ENCODE results near the gene RTL10.

The RTL10 gene

DNA sequence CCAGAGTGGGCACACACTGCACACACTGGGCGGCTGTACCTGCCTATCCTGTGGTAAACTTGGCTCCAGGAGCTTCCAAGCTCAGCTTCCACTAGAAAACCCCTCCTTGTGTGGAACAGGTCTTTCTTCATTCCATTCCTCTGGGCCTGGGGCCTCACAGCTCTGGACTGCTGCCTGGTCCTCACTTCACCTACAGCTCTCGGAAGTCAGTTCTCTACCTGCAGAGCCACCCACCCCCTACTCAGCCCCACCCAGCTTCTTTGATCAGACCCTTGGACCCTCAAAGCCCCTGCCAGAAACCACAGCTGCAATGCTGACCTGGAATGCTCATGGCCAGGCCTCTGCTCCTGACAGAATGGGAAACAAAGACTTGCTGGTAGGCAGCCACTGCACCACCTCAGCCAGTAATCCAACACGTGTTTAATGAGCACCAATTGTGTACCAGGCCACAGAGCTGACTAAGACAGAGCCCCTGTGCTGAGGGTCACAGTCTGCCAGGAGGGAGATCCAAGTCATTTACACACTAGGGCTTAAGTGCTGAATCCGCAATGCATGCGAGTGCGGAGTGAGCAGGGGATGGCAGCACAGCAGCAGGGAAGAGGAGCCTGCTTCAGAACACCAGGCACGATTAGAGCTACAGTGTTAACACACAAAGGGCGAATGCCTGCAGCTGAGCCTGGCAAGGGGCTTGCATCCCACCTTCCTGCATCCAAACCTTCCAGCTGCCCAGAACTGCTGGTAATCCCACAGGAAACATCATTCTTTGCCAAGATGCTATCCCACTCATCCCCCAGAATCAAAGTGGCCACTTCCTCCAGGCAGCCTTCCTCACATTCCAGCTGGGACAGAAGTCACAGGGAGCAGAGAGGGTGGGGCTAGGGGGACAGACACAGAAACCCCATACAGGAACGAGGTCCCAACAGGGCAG, 4.6 kb downstream of the RTL10 start:
- Mint-ChIP-seq H3K27ac (peak overlapping the region; percentile 69), H3K4me3 (no peak overlapping the region), H3K27me3 (no peaks in the 10 kb centered on the region), H3K4me1 (ENCODE audit: low read depth) (peaks cover 56% of the 10 kb centered on the region), H3K36me3 (ENCODE audit: low read depth) (peaks cover 79% of the 10 kb centered on the region), H3K9me3 (no peaks in the 10 kb centered on the region)
- no peak for DNase-seq

DNA sequence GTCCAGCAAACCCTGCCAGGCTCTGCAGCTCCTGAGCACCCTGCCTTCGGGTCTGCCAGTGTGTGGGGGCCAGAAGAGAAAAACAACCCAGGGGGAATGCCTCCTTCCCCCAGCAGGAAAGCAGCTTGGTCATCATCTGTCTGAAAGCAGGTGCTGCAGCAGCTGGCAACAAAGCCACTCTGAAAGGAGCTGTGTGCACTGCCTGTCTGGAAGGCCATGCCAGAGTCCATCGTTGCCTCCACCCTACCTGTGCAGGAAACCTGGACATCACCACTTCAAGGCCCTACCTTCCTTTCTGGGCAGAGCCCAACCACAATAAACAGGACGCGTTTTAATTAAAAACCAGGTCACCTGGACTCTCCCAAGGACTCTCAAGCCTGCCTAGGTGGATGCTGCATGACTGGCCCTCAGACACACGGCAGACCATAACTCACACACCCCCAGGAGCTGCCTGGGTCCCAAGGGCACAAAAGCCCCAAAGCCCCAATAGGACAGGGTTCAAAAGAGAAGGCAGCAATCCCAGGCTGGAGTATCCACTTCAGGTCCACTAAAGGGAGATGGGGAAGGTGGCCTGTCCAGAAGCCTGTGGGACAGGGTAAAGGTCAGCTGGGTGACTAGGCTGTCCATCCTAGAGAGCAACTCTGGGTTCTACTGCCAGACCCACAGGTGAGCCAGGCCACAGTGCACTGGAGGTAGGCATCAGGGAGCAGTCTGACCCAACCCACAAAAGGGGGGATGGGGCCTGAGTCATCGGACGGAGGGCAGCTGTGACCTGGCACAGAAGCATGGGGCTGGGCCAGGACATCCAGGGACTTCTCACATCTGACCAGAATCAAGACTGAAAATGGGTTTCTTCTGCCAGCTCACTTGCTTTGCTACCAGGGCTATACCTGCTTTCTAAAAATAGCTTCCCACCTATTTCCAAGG, 6.1 kb downstream of the RTL10 start:
- H3K36me3 Mint-ChIP-seq (ENCODE audit: low read depth): peaks cover 72% of the 10 kb centered on the region
- H3K27me3 Mint-ChIP-seq: no peaks in the 10 kb centered on the region
- DNase-seq: no peak
- H3K4me1 Mint-ChIP-seq (ENCODE audit: low read depth): peaks cover 60% of the 10 kb centered on the region
- no peak overlapping the region for H3K4me3 Mint-ChIP-seq
- peak overlapping the region; percentile 44 for H3K27ac Mint-ChIP-seq
- H3K9me3 Mint-ChIP-seq: no peaks in the 10 kb centered on the region

DNA sequence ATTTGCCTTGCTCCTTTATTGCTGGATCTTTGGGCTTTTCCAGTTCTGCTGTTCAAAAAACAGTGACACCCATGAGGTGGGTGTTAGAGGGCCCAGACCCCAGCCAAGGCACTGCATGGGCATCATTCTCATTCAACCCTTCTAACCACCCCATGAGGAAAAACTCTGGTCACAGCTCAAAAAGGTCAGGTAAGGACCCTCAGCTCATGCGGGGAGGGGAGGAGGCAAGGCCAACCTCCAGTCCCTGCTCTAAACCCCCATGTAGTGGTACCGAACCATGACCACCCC, 7.4 kb downstream of the RTL10 start:
- H3K27ac Mint-ChIP-seq: no peak overlapping the region
- H3K36me3 Mint-ChIP-seq (ENCODE audit: low read depth): peaks cover 59% of the 10 kb centered on the region
- no peaks in the 10 kb centered on the region for H3K9me3 Mint-ChIP-seq
- no peaks in the 10 kb centered on the region for H3K27me3 Mint-ChIP-seq
- no peak for DNase-seq
- no peak overlapping the region for H3K4me3 Mint-ChIP-seq
- H3K4me1 Mint-ChIP-seq (ENCODE audit: low read depth): peaks cover 48% of the 10 kb centered on the region

DNA sequence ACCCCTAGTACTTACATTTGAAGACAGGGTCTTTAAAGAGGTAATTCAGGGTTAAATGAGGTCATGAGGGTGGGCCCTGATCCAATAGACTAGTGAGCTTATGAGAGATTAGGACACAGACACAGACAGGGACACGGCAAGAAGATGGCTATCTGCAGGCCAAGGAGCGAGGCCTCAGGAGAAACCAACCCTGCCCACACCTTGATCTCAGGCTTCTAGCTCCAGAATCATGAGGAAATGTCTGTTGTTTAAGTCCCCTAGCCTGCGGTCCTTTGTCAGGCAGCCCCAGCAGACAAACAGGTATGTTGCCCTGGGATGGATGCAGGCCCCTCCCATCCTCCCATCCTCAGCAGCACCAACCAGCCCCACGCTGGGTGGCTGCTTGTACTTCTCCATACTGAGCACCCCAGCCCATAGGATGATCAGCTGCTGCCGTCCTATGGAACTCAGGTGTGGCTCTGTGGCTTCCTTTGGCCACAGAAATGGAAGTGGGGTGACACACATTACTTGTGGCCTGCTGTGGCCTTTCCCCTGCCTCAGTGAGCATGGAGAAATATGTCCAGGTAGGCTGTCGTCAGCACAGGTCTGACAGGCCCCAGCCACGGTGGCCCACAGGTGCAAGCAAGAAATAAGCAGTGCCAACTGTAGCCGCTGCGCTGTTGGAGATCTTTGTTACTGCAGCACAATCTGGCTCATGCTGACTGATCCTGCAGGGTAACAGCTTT, 7.9 kb downstream of the RTL10 start:
- no peaks in the 10 kb centered on the region for H3K9me3 Mint-ChIP-seq
- no peak for DNase-seq
- H3K4me1 Mint-ChIP-seq (ENCODE audit: low read depth): peaks cover 44% of the 10 kb centered on the region
- peaks cover 54% of the 10 kb centered on the region for H3K36me3 Mint-ChIP-seq (ENCODE audit: low read depth)
- H3K4me3 Mint-ChIP-seq: no peak overlapping the region
- H3K27ac Mint-ChIP-seq: no peak overlapping the region
- H3K27me3 Mint-ChIP-seq: no peaks in the 10 kb centered on the region

DNA sequence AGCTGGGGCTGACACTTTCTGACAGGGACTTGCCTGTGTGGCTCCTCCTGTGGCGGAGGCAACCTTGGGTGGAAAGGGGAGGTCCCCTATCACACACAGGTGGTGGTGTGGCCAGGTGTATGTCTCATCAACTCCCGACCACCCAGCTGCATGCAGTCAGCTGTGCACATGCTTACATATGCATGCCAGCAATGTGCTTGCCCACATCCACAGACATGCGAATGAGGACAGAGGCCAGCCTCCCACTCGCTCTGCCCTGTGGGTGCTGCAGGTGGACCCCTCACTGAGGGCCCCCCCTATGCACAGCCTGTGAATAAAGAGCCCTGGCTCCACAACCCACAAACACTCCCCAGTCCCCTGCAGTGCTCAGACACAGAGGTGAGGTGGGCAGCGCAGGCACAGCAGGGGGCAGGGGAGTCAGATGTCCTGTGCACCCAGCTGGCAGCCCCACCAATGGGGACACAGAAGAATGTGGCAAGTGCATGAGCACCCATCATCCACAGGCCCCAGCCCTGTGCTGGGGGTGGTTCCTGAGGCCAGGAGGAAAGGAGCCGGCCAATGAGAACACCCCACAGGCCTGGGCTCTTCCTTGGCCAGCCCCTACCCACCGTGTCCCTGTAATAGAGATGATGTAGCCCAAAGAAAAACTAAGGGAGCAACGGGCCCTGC, 9.5 kb downstream of the RTL10 start:
- Mint-ChIP-seq H3K27me3 (no peaks in the 10 kb centered on the region), H3K9me3 (no peaks in the 10 kb centered on the region), H3K4me1 (ENCODE audit: low read depth) (peaks cover 32% of the 10 kb centered on the region), H3K36me3 (ENCODE audit: low read depth) (peaks cover 39% of the 10 kb centered on the region), H3K27ac (no peak overlapping the region), H3K4me3 (no peak overlapping the region)
- DNase-seq: no peak

DNA sequence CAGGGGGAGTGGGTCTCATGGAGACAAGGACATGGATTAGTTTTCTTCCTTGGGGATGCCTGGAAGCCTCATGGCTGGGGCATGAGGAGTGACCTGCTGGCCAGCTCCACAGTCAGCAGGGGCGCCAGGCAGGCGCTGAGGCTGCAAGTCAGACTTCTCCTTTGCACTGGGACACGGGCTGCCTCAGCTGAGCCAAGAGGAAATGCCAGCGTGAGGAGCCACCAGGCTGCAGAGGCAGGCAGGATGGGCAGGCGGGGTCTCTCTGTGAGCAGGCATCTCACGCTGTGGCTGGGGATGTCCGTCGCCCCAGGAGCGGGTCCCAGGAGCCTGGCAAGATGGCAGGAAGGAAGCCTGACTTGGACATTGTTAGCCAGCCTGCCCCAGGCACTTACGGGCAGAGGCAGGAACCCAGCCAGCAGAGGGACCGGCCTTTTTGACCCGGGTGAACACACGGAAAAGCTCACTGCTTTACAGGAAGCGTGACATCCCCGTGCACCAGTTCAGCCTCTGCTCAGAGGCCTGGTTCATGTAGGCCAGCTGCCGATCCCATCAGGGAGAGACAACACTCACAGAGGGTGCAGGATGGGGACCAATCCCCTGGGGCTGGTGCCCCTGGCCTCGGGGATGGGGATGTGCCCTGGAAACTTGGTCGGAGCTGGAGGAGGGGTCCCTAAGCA, 10.2 kb downstream of the RTL10 start:
- no peaks in the 10 kb centered on the region for H3K9me3 Mint-ChIP-seq
- DNase-seq: peak; percentile 35
- no peak overlapping the region for H3K4me3 Mint-ChIP-seq
- H3K27ac Mint-ChIP-seq: peak overlapping the region; percentile 71
- H3K27me3 Mint-ChIP-seq: no peaks in the 10 kb centered on the region
- peaks cover 35% of the 10 kb centered on the region for H3K36me3 Mint-ChIP-seq (ENCODE audit: low read depth)
- peaks cover 25% of the 10 kb centered on the region for H3K4me1 Mint-ChIP-seq (ENCODE audit: low read depth)

DNA sequence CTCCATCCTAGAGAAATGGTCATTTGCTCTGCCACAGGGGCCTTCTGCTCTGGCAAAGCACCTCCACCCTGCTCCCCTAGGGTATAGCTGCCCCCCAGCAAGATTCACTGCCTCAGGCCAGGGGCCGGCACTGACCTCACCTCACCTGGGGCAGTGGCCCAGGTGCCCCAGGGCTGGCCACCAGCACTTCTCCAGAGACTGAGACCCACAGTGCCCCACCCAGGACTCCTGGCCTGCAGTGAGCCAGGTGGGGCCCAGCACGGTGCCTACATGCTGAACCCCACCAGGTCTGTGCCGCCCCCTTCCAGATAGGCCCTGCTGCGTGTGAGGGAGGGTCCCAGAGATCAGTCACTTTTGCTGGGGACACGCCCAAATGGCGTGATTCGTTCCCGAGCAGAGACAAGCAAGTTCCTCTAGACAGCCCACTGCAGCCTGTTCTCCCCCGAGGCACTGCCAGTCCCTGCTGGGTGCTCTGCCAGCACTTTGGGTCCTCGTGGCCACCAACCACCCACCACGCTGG, 10.8 kb downstream of the RTL10 start:
- Mint-ChIP-seq H3K27ac (no peak overlapping the region), H3K36me3 (ENCODE audit: low read depth) (peaks cover 32% of the 10 kb centered on the region), H3K4me1 (ENCODE audit: low read depth) (peaks cover 22% of the 10 kb centered on the region), H3K27me3 (no peaks in the 10 kb centered on the region), H3K4me3 (no peak overlapping the region), H3K9me3 (no peaks in the 10 kb centered on the region)
- peak; percentile 30 for DNase-seq

DNA sequence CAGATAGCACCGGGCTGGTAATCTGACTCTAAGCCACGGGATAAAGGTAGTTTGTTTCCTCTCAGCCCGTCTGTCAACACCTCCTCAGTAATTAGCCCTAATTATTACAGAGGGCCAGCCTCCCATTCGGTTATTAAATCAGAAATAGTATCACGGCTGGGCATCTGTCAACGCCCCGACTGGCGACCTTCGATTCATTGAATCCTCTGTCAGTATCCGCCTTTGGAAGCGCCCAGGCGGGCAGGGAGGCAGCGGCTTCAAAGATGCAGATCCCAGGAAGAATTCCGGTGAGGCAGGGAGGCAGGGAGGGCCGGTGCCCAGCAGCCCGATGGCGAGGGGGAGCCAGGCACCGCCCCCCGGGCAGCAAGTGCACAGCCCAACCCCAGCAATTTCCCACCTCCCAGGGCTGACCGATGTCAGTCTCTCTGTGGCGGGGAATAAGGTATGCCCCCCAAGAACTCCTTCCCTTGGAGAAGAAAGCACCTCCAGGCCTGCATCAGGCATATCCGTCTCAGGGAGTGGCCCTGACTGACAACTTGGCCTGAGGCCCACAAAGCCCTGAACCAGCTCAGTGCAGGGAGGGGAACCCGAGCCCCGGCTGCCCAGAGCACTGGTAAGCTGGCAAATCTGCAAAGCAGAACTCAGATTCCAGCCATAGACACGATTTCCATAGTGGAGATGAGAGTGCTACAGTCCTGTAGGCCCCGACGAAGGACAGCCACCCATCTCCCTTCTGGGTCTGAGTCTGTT, 11.4 kb downstream of the RTL10 start:
- H3K9me3 Mint-ChIP-seq: no peaks in the 10 kb centered on the region
- no peak overlapping the region for H3K4me3 Mint-ChIP-seq
- peaks cover 27% of the 10 kb centered on the region for H3K36me3 Mint-ChIP-seq (ENCODE audit: low read depth)
- H3K27me3 Mint-ChIP-seq: no peaks in the 10 kb centered on the region
- no peak overlapping the region for H3K27ac Mint-ChIP-seq
- H3K4me1 Mint-ChIP-seq (ENCODE audit: low read depth): peaks cover 18% of the 10 kb centered on the region
- no peak for DNase-seq

DNA sequence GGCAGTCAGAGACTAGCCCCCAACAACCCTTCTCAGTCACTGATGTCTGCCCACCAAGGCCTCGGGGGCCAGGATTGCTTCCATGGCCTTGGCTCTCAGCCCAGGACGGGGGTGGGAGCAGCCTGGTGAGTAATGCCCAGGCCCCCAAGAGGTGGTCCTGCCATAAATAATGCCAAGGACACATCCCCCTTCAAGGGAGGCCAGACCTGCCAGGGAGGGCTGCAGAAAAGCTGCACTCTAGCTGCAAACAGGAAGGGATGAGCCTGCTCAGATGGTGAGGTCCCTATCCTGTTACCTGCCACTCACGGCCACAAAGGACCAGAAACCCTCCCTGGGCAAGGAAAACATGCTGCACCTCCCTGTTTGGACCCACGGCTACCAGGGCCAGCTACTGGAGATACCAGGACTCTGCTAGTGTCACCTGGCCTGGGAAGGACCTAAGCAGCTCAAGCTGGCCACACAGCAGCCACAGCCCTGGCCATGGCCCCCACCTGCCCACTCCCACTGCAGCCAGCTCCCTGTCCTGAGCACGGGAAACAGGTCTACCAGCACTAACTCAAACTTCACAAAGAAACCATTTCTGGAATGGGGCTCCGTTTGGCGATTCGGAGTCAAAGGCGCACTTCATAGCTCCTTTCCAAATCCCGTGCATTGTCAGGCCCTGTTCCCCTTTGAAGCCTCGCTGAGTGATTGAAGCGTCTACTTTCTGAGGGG, 12.1 kb downstream of the RTL10 start:
- Mint-ChIP-seq H3K4me1 (ENCODE audit: low read depth) (peaks cover 19% of the 10 kb centered on the region), H3K36me3 (ENCODE audit: low read depth) (peaks cover 23% of the 10 kb centered on the region), H3K27me3 (no peaks in the 10 kb centered on the region), H3K27ac (no peak overlapping the region), H3K9me3 (no peaks in the 10 kb centered on the region), H3K4me3 (no peak overlapping the region)
- no peak for DNase-seq

DNA sequence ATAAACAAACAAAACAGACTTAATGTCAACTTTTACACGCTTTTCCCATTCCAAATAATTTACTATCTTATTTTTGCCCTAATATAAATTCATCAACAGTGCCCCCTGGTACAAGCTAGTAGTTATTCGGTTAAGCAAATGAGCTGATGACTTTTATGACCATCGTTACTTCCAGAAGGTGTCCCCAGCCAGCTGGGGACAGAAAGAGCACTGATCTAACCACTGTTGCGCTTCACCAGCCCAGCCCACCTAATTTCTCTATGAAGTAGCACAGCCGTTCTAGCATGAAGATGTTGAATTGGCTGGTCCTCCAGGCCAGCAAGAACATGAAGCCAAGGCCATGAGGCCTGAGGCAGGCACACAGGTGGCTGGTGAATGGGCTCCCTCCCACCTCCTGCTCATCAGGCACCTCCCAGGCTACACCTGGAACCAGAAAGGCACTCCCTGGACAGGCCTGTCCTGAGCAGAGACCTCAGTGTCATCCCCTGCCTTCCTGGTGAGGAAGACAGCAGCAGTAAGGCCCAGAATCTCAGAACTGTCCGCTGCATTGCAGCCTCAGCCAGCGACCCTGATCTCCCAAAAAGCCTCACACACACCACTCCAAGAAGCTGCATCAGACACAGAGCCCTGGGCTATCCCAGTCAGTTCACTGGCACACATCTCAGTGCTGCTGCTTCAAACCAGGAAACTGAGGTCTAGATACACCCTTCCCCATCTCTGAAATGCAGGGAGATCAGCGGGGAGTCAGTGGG, 12.9 kb downstream of the RTL10 start:
- peaks cover 19% of the 10 kb centered on the region for H3K4me1 Mint-ChIP-seq (ENCODE audit: low read depth)
- no peak for DNase-seq
- no peaks in the 10 kb centered on the region for H3K9me3 Mint-ChIP-seq
- H3K36me3 Mint-ChIP-seq (ENCODE audit: low read depth): peaks cover 19% of the 10 kb centered on the region
- no peak overlapping the region for H3K27ac Mint-ChIP-seq
- H3K4me3 Mint-ChIP-seq: no peak overlapping the region
- no peaks in the 10 kb centered on the region for H3K27me3 Mint-ChIP-seq

DNA sequence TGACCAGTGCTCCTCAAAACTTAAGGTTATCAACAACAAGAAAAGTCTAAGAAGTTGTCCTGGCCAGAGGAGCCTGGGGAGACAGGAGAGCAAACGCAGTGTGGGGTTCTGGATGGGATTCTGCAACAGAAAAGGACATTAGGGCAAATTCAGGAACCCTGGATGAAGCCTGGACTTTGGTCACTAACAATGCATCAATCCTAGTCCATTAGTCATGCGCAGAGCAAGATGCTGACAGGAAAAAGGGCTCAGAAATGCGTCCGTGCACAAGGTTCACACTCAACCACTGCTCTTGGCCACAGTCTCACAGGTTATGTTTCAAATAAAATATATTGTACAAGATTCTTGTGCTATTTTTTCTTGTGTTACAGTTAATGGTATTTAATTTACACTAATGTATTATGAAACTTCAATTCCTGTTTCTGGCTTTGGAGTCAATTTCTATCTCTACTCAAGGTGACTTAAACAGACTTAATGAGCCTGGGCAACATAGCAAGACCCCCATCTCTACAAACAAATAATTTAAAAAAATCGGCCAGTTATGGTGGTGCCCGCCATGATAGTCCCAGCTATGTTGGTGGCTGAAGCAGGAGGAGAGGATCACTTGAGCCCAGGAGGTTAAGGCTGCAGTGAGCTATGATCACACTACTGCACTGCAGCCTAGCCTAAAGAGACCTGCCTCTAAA, 13.6 kb downstream of the RTL10 start:
- no peak overlapping the region for H3K27ac Mint-ChIP-seq
- H3K27me3 Mint-ChIP-seq: no peaks in the 10 kb centered on the region
- no peaks in the 10 kb centered on the region for H3K9me3 Mint-ChIP-seq
- H3K36me3 Mint-ChIP-seq (ENCODE audit: low read depth): peaks cover 15% of the 10 kb centered on the region
- no peak for DNase-seq
- H3K4me3 Mint-ChIP-seq: no peak overlapping the region
- peaks cover 23% of the 10 kb centered on the region for H3K4me1 Mint-ChIP-seq (ENCODE audit: low read depth)

DNA sequence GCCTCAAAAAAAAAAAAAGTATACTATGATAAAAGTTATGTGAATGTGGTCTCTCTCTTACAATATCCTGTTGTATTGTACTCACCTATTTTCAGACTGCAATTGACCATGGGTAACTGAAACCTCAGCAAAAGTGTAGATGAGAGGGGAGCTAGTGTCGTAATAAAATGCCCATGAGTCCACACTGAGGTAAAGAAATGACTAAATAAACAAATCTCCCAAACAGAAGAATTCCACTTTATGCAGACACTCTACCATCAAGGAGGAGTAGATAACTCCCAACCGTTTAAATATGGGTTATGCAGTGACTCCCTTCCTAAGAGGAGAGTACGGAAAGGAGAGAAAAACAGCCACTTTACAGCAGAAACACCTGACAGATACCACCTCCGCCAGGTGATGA, 14.6 kb downstream of the RTL10 start:
- no peak overlapping the region for H3K4me3 Mint-ChIP-seq
- DNase-seq: no peak
- peaks cover 13% of the 10 kb centered on the region for H3K36me3 Mint-ChIP-seq (ENCODE audit: low read depth)
- peaks cover 18% of the 10 kb centered on the region for H3K4me1 Mint-ChIP-seq (ENCODE audit: low read depth)
- no peaks in the 10 kb centered on the region for H3K9me3 Mint-ChIP-seq
- H3K27me3 Mint-ChIP-seq: no peaks in the 10 kb centered on the region
- no peak overlapping the region for H3K27ac Mint-ChIP-seq

Data from activated T-cell treated with anti-CD3 and anti-CD28 coated beads, Interleukin-2, amount 50 U/mL, for 24 hours (primary cell).